ENCODE data around the gene IFNL3. TPM values are rescaled to one million over a fixed set of nuclear protein-coding genes. Genes with fewer than 3 reads are reported as not detected.

The IFNL3 gene
- total RNA-seq, 1 donor from 2014 or later, result not detected

- Mint-ChIP-seq H3K36me3 (ENCODE audit: low read depth) (no peaks in the 10 kb centered on the region), H3K27ac (ENCODE audit: unreplicated experiment) (no peak overlapping the region), H3K4me3 (no peak overlapping the region), H3K9me3 (no peaks in the 10 kb centered on the region), H3K27me3 (ENCODE audit: low read depth) (peaks cover 43% of the 10 kb centered on the region), H3K4me1 (no peaks in the 10 kb centered on the region)
- no peak for DNase-seq (ENCODE audit: low read depth, low spot score)
- no peak for TF ChIP-seq CTCF (conservative IDR thresholded peaks at IDR 0.05)
Measured at GRCh38 chr19:39238944-39239343, 5.9 kb downstream of the IFNL3 start.

DNA sequence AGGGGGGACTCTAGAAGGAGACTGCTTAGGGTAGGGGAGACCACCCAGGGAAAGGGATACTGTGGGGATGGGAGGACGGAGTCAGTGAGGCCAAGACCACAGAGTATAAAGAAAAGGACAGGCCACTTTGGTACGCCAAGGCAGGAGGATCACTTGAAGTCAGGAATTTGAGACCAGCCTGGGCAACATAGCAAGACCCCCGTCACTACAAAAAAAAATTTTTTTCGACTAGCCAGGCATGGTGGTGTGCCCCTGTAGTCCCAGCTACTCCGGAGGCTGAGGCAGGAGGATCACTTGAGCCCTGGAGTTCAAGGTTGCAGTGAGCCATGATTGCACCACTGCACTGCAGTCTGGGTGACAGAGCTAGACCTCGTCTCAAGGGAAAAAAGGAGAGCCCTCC, 6.6 kb downstream of the IFNL3 start:
- Mint-ChIP-seq H3K27me3 (ENCODE audit: low read depth) (peaks cover 45% of the 10 kb centered on the region), H3K9me3 (no peaks in the 10 kb centered on the region), H3K36me3 (ENCODE audit: low read depth) (no peaks in the 10 kb centered on the region), H3K4me3 (no peak overlapping the region), H3K27ac (ENCODE audit: unreplicated experiment) (no peak overlapping the region), H3K4me1 (no peaks in the 10 kb centered on the region)
- TF ChIP-seq CTCF (conservative IDR thresholded peaks at IDR 0.05), result no peak
- no peak for DNase-seq (ENCODE audit: low read depth, low spot score)

DNA sequence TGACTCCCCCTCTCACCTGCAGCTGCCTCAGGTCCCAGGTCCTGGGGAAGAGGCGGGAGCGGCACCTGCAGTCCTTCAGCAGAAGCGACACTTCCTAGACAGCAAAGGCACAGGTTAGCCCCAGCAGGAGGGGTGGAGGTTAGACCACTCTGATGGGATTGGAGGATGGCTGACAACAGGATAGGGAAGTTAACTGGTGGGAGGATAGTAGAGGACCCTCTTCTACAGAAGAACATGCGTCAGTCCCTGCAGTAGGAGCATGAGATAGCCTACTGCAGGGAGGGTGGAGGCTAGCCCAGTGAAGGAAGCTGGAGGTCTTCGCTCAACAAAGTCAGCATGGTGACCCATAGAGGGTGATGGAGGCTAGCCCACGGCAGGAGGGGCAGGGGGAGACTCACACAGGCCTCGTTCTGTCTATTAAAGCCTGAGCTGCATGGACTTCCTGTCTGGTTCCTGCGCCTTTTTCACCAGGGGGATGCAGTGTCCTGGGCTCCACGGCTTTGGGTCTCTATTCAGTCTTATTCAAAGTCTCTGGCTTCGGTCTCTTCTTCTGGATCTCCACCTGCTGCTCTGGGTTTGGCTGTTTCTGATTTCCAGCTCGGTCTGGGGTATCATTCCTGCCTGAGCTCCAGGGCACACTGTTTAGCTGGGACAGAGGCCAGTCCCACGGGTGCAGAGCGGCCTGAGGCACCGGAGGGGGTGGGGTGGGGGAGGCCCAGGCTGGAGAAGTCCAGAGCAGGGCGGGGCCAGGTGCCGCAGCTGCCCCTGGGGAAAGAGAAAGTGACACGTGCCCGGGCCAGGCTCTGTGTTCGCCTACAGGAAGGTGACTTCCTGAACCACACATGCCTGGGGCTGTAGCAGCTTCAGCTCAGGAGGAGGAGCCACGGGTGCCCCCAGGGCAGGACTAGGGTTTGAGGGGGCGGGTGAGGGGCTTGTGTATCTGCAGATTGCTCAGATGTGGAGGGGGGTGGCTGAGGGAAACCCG, 7.3 kb downstream of the IFNL3 start:
- no peak for TF ChIP-seq CTCF (conservative IDR thresholded peaks at IDR 0.05)
- H3K4me1 Mint-ChIP-seq, result no peaks in the 10 kb centered on the region
- H3K9me3 Mint-ChIP-seq, result no peaks in the 10 kb centered on the region
- H3K27me3 Mint-ChIP-seq (ENCODE audit: low read depth), result peaks cover 50% of the 10 kb centered on the region
- H3K4me3 Mint-ChIP-seq, result no peak overlapping the region
- peak overlapping the region; percentile 89 for H3K27ac Mint-ChIP-seq (ENCODE audit: unreplicated experiment)
- DNase-seq (ENCODE audit: low read depth, low spot score), result no peak
- H3K36me3 Mint-ChIP-seq (ENCODE audit: low read depth), result no peaks in the 10 kb centered on the region

DNA sequence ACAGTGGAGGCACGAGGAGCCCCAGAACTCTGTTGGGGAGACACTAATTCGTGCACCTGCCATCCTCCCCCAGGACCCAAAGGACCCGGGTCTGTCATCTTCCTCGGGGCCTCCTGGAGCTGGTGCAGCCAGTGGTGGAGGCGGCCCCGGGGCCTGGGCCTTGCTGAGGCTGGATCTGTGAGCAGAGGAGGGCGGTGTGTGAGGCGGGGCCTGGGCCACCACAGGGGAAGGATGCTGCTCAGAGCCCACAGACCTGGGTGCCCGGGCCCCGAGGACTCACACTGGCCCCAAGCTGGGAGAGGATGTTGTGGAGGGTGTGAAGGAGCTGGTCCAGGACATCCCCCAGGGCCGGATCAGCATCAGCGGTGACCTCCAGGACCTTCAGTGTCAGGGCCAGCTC, 8.3 kb downstream of the IFNL3 start:
- no peak overlapping the region for H3K4me3 Mint-ChIP-seq
- no peaks in the 10 kb centered on the region for H3K36me3 Mint-ChIP-seq (ENCODE audit: low read depth)
- no peak for DNase-seq (ENCODE audit: low read depth, low spot score)
- peaks cover 53% of the 10 kb centered on the region for H3K27me3 Mint-ChIP-seq (ENCODE audit: low read depth)
- no peak overlapping the region for H3K27ac Mint-ChIP-seq (ENCODE audit: unreplicated experiment)
- no peak for TF ChIP-seq CTCF (conservative IDR thresholded peaks at IDR 0.05)
- no peaks in the 10 kb centered on the region for H3K4me1 Mint-ChIP-seq
- H3K9me3 Mint-ChIP-seq, result no peaks in the 10 kb centered on the region

DNA sequence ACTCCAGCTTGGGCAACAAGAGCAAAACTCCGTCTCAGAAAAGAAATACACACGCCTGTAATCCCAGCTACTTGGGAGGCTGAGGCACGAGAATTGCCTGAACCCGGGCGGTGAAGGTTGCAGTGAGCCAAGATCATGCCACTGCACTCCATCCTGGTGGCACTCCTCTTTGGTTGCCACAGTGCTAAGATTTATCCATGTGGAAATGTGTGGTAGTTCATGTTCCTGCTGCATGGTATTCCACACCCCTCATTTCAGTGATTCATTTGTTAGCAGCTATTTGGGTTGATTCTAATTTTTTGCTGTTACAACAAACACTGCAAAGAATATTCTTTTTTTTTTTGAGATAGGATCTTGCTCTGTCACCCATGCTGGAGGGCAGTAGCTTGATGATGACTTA, 12.1 kb downstream of the IFNL3 start:
- no peaks in the 10 kb centered on the region for H3K4me1 Mint-ChIP-seq
- H3K9me3 Mint-ChIP-seq, result no peaks in the 10 kb centered on the region
- H3K27me3 Mint-ChIP-seq (ENCODE audit: low read depth), result peaks cover 61% of the 10 kb centered on the region
- no peak overlapping the region for H3K27ac Mint-ChIP-seq (ENCODE audit: unreplicated experiment)
- TF ChIP-seq CTCF (conservative IDR thresholded peaks at IDR 0.05), result no peak
- no peak overlapping the region for H3K4me3 Mint-ChIP-seq
- DNase-seq (ENCODE audit: low read depth, low spot score), result no peak
- no peaks in the 10 kb centered on the region for H3K36me3 Mint-ChIP-seq (ENCODE audit: low read depth)

Measured in neural crest cell (in vitro differentiated cells).